GM18520 (cell line): ENCODE measurements around the gene PAN3.
A peak's percentile ranks its signal among the peaks of the same experiment; 100 is the strongest.
"Not testable (repeated sequence)": the region's sequence is repeated elsewhere in the genome, so short reads cannot be mapped to it uniquely, and the experiment has no call there.

Experiments used
- ATAC-seq: cut with Tn5 transposase; IDR thresholded peaks from one replicate; pipeline ENCODE4 v1.9.1; 2021; ENCODE audit not compliant: unreplicated experiment

Gene PAN3, protein sequence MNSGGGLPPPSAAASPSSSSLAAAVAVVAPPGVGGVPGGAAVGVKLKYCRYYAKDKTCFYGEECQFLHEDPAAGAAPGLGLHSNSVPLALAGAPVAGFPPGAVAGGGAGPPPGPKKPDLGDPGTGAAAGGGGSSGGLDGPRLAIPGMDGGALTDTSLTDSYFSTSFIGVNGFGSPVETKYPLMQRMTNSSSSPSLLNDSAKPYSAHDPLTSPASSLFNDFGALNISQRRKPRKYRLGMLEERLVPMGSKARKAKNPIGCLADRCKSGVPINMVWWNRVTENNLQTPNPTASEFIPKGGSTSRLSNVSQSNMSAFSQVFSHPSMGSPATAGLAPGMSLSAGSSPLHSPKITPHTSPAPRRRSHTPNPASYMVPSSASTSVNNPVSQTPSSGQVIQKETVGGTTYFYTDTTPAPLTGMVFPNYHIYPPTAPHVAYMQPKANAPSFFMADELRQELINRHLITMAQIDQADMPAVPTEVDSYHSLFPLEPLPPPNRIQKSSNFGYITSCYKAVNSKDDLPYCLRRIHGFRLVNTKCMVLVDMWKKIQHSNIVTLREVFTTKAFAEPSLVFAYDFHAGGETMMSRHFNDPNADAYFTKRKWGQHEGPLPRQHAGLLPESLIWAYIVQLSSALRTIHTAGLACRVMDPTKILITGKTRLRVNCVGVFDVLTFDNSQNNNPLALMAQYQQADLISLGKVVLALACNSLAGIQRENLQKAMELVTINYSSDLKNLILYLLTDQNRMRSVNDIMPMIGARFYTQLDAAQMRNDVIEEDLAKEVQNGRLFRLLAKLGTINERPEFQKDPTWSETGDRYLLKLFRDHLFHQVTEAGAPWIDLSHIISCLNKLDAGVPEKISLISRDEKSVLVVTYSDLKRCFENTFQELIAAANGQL

DNA sequence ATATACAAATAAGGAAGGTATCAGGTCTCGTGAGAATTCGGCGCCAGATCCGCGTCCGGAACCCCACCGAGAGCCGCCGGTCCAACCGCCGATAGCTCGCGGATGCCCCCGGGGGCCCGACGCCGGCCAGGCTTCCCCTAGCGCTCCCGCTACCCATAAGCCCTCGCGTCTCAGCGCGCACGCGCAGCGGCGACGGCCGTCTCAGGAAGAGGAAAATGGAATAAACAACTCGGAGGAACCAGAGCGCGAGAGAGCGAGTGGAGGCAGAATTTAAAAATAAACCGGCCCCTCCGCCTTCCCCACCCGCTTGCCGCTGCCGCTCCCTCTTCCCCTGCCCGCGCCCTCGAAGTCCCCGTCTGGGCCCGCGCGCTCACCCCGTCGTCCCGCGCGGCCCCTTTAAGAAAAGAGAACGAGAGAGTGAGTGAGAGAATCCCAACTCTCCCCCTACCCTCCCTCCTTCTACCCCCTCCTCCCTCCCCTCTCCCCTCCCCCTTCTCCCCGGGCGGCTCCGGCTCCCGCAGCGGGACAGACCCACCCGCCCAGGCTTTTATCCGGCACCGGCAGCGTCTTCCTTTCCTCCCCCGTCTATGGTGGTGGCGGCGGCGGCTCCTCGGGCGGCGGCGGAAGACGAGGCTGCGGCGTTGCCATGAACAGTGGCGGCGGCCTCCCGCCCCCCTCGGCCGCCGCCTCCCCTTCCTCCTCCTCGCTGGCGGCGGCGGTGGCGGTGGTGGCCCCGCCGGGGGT is at the start of gene PAN3:
PAN3 (plus strand) TSS at position 534 of the 744 bp plus-strand sequence; CDS start at position 647, 113 bp downstream.
- peak; percentile 46 for ATAC-seq

DNA sequence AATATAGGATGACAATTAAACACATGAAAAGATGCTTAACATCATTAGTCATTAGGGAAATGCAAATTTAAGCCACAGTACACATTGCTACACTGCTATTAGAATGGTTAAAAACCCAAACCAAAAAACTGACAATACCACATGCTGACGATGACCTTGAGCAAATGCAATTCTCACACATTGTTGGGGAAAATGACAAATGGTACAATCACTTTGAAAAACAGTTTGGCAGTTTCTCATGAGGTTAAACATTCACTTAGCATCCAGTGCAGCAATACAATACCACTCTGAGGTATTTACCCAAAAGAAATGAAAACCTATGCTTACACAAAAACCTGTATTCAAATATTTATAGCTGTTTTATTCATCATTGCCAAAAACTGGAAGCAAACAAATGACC is 49.3 kb upstream of the PAN3 start:
- peak; percentile 73 for ATAC-seq

DNA sequence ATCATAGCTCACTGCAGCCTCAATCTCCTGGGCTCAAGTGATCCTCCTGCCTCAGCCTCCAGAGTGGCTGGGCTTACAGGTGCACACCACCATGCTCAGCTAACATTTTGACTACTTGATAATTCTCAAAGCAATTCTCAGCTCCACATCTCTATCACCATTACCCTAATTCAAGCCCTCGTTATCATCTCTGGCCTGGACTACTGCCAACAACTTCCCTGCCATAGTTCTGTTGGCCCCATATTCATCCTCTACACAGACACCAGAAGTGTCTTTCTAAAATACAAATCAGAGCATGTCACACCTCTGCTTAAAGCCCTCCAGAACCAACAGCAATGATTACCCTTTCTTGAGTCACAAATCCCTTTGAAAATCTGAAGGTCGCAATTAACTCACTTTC is 45.9 kb upstream of the PAN3 start:
- ATAC-seq = no peak

DNA sequence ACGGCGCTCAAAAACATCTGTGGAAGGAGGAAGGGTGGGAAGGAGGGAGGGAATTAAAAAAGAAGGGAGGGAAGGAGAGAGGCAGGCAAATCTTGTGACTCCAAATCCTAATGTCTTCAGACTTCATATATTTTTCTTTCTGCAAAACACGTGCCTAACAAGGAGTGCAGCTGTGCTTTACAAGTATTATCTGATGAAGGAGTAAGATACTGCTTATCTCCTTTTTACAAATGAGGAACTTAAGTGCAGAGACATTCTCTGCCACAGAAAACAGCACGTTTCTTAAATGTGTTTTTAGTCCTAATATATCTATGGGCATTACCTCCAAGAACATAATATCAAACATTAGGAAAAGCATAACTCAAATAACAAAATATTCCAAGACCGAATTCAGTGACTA is 44.5 kb upstream of the PAN3 start:
- ATAC-seq = no peak

DNA sequence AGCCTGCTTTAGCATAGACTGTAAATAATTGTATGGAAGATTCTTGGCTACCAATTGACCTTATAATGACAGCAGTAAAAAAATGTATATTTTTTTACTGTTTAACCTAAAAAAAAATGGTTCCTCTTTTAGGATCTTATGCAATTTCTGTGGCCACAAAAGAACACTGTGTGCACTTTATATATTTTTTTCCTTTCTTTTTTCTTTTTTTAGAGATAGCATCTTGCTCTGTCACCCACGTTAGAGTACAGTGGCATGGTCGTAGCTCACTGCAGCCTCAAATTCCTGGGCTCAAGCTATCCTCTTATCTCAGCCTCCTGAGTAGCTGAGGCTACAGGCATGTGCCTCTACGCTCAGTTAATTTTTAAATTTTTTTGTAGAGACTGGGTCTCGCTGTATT is 44.0 kb upstream of the PAN3 start:
- no peak for ATAC-seq

DNA sequence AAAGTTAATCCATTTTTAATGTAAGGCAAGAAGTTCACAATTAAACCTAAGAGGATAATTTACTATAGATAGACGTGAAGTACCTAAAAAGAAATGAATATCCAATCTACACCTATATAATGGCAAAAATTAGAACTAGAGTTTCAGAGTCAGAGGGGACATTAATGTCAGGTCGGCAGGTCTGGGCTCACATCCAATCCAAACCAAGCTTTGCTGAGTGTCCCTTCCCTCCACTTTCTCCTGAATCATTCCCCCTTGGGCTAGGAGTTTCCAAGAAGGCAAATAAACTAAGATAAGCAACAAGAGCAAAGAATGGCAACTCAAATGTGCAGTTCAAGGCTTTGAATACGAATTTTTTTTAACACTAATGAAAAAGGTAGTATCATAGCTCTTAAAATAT is 40.8 kb upstream of the PAN3 start:
- no peak for ATAC-seq

DNA sequence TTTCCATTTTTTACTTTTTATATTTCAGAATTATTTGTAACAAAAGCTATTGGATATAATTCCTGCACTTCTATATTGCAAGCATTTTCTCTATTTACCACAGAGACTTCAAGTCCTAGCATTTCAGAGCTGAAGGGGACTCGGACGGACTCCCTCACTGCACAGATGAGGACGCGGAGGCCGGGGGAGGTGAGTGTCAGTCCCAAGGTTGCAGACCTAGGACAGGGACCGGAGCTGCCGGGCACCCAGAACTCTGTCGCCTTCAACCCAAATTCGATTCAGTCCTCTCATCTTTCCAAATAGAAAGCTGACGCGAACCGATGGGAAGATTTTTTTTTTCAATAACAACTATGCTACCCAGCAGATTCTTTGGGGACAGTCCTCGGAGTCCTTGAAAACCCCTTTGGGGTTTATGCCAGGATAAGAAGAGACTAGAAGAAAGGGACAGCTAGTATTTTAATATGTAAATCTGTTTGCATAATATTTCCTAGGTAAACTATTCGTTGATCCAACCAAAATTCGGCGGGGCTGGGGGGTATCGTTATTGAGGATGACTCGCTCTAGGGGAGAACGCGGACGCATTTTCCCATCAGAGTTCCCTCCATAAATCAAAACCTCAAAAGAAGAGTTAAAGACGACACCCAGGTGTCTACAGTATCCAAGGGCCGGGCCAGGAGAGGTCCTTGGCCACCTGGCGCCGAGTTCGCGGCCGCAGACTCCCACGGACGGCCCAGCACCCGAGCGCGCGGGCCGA is 38.8 kb upstream of the PAN3 start:
- no peak for ATAC-seq

DNA sequence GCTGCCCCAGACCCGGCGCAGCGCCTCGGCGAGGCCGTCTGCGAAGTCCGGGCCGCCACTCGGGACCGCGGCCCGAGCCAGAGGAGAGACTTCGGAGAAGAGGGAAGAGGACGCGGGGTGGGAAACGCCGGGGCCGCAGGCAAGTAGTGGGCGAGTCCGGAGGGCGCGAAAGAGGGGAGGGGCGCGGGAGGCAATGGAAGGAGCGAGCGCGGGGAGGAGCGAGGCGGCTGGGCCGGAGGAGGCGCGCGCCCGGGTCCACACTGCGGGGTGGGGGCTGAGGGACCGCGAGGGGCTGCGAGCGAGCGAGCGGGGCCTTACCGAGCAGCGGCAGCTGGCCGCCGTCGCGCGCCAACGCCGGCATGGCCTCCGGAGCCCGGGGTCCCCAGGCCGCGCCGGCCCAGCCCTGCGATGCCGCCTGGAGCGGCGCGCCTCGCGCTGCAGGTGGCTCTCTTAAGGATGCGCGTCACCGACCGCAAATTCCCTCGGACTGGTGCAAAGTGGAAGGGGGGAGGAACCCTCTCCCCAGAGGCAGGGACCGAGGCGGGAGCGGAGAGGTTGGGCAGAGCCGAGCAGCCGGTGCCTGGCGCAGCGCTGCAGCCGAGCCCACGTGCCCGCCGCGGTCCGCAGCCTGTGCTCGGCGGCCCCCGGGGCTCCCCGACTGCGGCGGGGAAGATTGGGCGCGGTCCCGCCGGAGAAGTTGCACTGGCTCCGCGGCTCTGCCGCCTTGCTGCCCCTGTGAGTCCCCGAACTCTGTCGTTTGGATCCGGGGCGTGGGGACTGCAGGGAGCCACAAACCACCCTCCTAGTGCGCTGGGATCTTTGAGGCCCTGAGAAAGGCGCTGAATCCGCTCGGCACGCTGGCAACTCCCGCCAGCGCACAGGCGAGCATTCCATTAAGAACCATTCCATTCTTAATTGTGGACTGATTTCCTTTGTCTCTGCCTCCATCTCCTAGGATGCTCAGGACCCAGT is 37.9 kb upstream of the PAN3 start, which contains the start of gene FLT3:
FLT3 (minus strand) TSS at position 427 of the 972 bp plus-strand sequence; CDS start at position 361, 66 bp downstream.
- no peak for ATAC-seq

DNA sequence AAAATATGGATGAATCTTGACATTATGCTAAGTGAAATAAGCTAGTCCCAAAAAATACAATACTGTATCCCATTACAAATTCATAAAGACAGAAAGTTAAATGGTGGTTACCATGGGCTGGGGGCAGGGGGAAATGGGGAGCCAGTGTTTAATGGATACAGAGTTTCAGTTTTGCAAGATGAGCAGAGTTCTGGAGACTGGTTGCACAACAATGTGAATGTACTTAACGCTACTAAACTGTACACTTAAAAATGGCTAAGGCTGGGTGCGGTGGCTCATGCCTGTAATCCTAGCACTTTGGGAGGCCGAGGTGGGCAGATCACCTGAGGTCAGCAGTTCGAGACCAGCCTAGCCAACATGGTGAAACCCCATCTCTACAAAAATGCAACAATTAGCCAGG is 36.5 kb upstream of the PAN3 start:
- ATAC-seq = not testable (repeated sequence)

DNA sequence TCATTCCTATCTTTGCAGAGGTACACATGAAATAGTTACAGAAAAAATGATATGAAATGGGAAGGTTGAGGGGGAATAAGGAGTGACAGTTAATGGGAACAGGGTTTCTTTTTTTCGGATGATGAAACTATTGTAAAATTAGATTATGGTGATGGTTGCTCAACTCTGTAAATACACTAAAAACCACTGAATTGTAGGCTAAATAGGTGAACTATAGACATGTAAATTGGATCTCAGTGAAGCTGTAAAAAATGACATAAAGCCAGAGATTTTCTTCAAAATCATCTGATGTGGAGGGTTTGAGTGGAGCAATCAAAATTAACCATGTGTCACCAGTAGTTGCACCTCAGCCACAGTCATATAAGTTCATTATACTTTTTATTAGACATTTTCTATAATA is 31.4 kb upstream of the PAN3 start:
- ATAC-seq = no peak

DNA sequence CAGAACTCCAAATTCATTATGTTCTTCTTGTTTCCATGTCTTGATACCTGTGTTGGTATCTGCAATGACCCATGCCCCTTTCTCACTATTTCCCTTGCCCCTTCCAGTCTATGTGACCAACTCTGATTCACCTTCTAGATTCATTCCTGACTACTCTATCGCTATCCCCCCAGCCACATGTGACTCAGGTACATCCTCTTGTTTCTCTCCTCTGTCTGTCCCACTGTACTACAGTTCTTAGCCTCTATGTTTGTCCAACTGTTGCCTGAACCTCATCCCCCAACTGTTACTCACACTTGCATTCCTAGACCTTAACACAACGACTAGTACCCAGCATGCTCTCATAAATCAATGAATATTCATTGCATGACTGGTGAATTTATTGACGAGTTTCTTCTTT is 27.9 kb upstream of the PAN3 start:
- ATAC-seq = no peak

DNA sequence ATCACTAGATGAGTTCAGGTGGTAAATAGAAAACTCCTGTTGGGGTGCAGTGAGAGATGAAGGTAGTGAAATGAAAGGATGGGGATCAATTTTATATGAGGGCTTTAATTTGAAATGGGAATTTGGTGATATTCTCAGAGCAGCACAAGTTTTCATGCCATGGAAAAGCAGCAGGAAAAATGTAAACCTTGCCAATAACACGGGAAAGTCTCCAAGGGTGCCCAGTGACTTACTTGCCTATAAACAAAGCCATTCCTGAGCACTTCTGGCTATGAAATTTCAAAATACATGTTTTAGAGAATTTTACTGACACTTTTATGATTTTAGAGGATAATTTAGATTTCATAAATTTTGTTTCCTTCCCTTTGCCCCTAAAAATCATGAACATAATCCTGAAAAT is 21.6 kb upstream of the PAN3 start:
- ATAC-seq = no peak

DNA sequence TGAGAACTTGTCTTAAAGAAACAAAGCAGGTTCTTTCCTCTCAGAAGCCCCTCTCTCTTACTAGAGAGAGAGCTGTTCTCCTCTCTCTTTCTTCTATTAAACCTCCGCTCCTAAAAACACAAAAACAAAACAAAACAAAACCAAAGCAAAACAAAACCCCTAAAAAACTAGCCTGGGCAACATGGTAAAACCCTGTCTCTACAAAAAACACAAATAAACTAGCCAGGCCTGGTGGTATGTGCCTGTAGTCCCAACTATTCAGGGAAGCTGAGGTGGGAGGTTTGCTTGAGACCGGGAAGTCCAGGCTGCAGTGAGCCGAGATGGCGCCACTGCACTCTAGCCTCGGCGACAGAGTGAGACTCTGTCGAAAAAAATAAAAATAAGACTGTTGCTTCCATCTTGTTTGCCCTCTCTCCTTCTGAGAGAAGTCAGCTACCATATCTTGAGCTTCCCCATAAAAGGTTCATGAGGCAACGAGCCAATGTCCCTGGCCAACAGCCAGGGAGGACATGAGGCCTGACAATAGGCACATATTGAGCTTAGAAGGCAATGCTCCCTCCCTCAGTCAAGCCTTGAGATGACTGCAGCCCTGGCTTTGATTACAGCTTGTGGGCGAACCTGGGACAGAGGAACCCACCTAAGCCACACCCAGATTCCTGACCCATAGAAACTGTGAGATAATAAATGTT is 20.5 kb upstream of the PAN3 start:
- no peak for ATAC-seq

DNA sequence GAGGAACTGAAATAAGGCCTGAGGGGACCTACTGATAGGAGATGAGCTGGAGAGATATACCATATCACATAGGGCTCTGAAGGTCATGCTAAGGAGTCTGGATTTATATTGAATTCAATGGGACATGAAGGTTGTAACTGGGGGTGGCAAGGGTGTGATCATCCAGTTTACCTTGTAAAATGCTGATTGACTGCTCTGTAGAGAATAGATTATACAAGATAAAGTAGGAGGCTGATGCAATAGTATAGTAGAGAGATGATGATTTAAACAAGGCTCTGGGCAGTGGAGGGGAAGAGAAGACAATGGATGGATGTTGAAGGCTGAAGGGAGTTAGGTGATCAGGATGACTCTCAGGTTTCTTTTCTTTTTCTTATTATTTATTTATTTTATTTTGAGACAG is 18.0 kb upstream of the PAN3 start:
- no peak for ATAC-seq

DNA sequence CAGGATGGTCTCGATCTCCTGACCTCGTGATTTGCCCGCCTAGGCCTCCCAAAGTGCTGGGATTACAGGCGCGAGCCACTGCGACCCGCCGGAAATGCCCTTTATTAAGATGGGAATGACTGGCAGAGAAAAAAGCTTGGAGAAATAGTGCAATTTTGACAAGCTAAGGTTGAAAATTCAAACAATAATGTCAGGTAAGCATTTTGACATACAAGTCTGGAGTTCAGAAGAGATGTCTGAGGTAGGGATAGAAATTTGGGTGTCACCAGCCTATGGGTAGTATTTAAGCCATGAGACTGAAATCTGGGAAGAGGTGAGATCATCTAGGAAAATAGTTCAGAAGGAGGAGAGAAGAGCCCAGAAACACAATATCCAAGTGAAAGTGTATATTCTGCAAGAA is 17.1 kb upstream of the PAN3 start:
- no peak for ATAC-seq

DNA sequence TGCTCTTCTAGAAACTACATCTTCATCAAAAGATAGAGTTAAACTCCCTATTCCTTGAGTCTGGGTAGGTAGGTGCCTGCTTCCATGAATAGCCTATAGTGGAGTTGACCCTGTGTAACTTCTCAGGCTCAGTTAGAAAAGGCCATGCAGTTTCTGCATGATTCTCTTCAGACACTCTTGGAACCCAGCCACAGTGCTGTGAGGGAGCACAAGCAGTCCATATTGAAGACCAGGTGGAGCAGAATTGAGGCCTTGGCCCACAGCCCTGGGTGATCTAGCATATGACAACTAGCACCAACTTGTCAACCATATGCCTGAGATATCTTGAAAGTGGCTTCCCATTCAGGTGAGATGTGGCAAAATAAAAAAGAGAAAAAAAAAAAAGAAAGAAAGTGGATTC is 10.3 kb upstream of the PAN3 start:
- no peak for ATAC-seq

DNA sequence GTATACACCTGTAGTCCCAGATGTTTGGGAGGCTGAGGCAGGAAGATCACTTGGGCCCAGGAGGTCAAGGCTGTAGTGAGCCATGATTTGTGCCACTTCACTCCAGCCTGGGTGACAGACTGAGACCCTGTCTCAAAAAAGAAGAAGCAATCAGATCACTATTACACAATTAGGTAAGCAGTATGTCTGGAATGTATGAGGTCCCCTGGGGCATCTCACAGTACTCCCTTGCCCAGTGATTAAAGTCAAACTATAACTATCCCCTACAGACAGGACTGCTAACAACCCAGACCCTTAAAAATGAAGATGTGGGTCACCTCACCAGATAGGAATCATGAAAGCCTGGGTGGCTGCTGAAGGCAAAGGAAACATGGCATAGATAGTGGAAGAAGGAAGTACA is 9.4 kb upstream of the PAN3 start:
- ATAC-seq = no peak

DNA sequence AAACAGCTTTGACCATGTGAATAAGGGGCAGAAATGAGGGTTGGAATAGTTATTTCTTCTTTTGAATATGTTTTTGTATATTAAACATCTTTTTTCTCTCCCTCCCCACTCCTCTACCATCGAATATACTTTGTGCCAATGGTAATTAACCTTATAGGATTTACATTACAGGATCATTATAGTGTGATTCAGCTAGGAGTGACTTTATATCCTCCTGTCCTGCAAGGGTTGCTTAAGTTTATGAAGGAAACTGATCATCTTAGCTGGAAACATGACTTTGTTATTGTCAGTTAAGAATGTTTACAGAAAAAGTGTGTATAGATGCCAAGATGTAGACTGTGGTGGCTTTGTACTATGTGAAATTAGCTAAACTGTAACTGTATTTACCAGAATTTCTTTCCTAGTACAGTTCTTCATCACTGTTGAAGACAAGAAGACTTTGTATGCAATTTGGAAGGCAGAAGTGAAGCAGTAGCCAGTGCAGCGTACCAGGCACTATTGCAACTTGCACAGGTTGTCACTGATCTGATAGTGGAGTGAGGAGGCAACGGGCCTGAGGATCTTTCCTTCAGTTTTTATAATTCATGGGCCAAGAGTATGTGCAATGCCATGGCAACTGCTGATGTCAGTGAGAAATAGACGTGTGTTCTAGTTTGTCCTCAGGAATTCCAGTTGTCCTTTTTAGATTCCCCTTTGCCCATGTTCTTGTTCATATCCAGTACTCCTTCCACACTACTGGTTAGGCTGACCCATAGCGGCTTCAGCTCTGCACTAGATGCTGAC is 8.2 kb upstream of the PAN3 start:
- no peak for ATAC-seq
